SK-MEL-5 (cell line): ENCODE data around the gene RBM47. TPM values are rescaled to one million over a fixed set of nuclear protein-coding genes. Genes with fewer than 3 reads are reported as not detected.
A peak's percentile ranks its signal among the peaks of the same experiment; 100 is the strongest.

Source experiments
- DNase-seq: peaks from one replicate; pipeline ENCODE4 v3.0.0-alpha.2; 2016; ENCODE audit warnings: low read depth, low spot score
- in situ Hi-C: cut with HindIII; loops from 2 replicates; pipeline ENCODE4 v1.10.0; 2016; ENCODE audit warnings: low sequenced_read_pairs, high pct_unique_total_duplicates, low pct_unique_long_range_greater_than_20kb
- total RNA-seq: library from RNA; depleted of rRNA; stranded (reverse); fragments of >200 nt; shearing (Covaris generic); gene quantifications from 2 replicates; pipeline ENCODE4 v1.2.3, GENCODE V29; 2014

The RBM47 gene
- total RNA-seq, 1 experiment from 2014 or later: 7.2 TPM

GRCh38 chr4:40601641-40602040, 28.0 kb downstream of the RBM47 start:
- peak; percentile 9 for DNase-seq
- in situ Hi-C loops: no loop called here

- DNase-seq: no peak
- in situ Hi-C loops: no loop called here
Observed at GRCh38 chr4:40600850-40601249, 28.8 kb downstream of the RBM47 start.

GRCh38 chr4:40599431-40599830, 30.2 kb downstream of the RBM47 start:
- in situ Hi-C loops: no loop called here
- no peak for DNase-seq

GRCh38 chr4:40596522-40596921, 33.1 kb downstream of the RBM47 start:
- in situ Hi-C loops: no loop called here
- DNase-seq: no peak

- DNase-seq: no peak
- in situ Hi-C loops: no loop called here
Observed at GRCh38 chr4:40595981-40596380, 33.7 kb downstream of the RBM47 start.

- in situ Hi-C loops: no loop called here
- DNase-seq: no peak
Observed at GRCh38 chr4:40594261-40595178, 35.1 kb downstream of the RBM47 start.

GRCh38 chr4:40592034-40592433, 37.6 kb downstream of the RBM47 start:
- DNase-seq: no peak
- in situ Hi-C loops: no loop called here

- in situ Hi-C loops: no loop called here
- no peak for DNase-seq
Observed at GRCh38 chr4:40587826-40588225, 41.8 kb downstream of the RBM47 start.

- in situ Hi-C loops: no loop called here
- no peak for DNase-seq
Observed at GRCh38 chr4:40587351-40587750, 42.3 kb downstream of the RBM47 start.

GRCh38 chr4:40586729-40587128, 42.9 kb downstream of the RBM47 start:
- no peak for DNase-seq
- in situ Hi-C loops: no loop called here

GRCh38 chr4:40586034-40586433, 43.6 kb downstream of the RBM47 start:
- in situ Hi-C loops: no loop called here
- DNase-seq: no peak

GRCh38 chr4:40585201-40585799, 44.4 kb downstream of the RBM47 start:
- in situ Hi-C loops: no loop called here
- no peak for DNase-seq

- in situ Hi-C loops: no loop called here
- DNase-seq: no peak
Observed at GRCh38 chr4:40584517-40585141, 45.0 kb downstream of the RBM47 start.

GRCh38 chr4:40583850-40584439, 45.7 kb downstream of the RBM47 start:
- in situ Hi-C loops: no loop called here
- no peak for DNase-seq

- in situ Hi-C loops: no loop called here
Observed at GRCh38 chr4:40582413-40582812, 47.3 kb downstream of the RBM47 start.

GRCh38 chr4:40581254-40582140, 48.2 kb downstream of the RBM47 start:
- no peak for DNase-seq
- in situ Hi-C loops: no loop called here

More at GRCh38 chr4:40582413-40582812, 47.3 kb downstream of the RBM47 start:
- no peak for DNase-seq

GRCh38 chr4:40579983-40580382, 49.7 kb downstream of the RBM47 start:
- in situ Hi-C loops: no loop called here

More at GRCh38 chr4:40579983-40580382, 49.7 kb downstream of the RBM47 start:
- DNase-seq: no peak
